Right lobe of liver (tissue), 6 donors: ENCODE data around the gene KCTD7. TPM values are rescaled to one million over a fixed set of nuclear protein-coding genes. Genes with fewer than 3 reads are reported as not detected.
"Not testable (repeated sequence)": the region's sequence is repeated elsewhere in the genome, so short reads cannot be mapped to it uniquely, and the experiment has no call there.

Source experiments
- ATAC-seq, 4 donors: fragments of 200-7000 bp; cut with Tn5 transposase; one replicate each; pipeline ENCODE4 v1.9.1; 2020; ENCODE audit warnings: mild to moderate bottlenecking in 4 of 4, moderate library complexity in 4 of 4
- DNase-seq, 3 donors: peaks; one replicate each; pipeline ENCODE4 v3.0.0-alpha.2; 2020
- H3K27ac ChIP-seq, 3 donors: fragments of 200-600 bp; one replicate each; pipeline ENCODE4 v1.8.0; 2022
- H3K27me3 ChIP-seq, 2 donors: fragments of 200-600 bp; one replicate each; pipeline ENCODE4 v1.8.0; 2022
- H3K36me3 ChIP-seq, 4 donors: fragments of 200-600 bp; sonication (generic) in 1 of 4; one replicate each; pipeline versions ENCODE4 v1.5.1 to v1.8.0; 2017 to 2022; ENCODE audit warnings: control low read depth in 1 of 4
- H3K4me1 ChIP-seq, 4 donors: fragments of 200-600 bp; sonication (generic) in 1 of 4; one replicate each; pipeline versions ENCODE4 v1.5.1 to v1.8.0; 2017 to 2022; ENCODE audit warnings: control low read depth in 1 of 4
- H3K4me3 ChIP-seq, 3 donors: fragments of 200-600 bp; one replicate each; pipeline ENCODE4 v1.8.0; 2022
- H3K9me3 ChIP-seq, 4 donors: fragments of 200-600 bp; sonication (generic) in 1 of 4; one replicate each; pipeline versions ENCODE4 v1.5.1 to v1.8.0; 2017 to 2022; ENCODE audit warnings: control low read depth in 1 of 4
- CTCF ChIP-seq, 4 donors: fragments of 200-600 bp in 3 of 4; fragments of 450-650 bp in 1 of 4; IDR thresholded peaks; one replicate each; pipeline versions ENCODE4 v1.5.1 to v1.8.0; 2016 to 2022; ENCODE audit warnings: antibody characterized with exemption in 4 of 4, mild to moderate bottlenecking in 2 of 4
- POLR2A ChIP-seq: fragments of 450-650 bp; IDR thresholded peaks from one replicate; pipeline ENCODE4 v1.6.1; 2017; ENCODE audit warnings: antibody characterized with exemption, mild to moderate bottlenecking
- WGBS: methylation state at CpG from one replicate; pipeline ENCODE4 v1.1.6; 2018; ENCODE audit warnings: low coverage, low lambda C conversion rate; ENCODE audit not compliant: insufficient coverage; ENCODE audit errors: missing lambda C conversion rate; 5-methylcytosine and 5-hydroxymethylcytosine counted together
- intact Hi-C, 2 donors: fragments of 100-400 bp; cut with DNase I; formaldehyde crosslinking; loops; one replicate each; pipeline versions ENCODE4 v1.11.2 to v1.14.1; 2022
- long read RNA-seq: library from polyadenylated mRNA; unstranded; transcript quantifications from one replicate; pipeline ENCODE4 v2.0.0, GENCODE V29; 2019
- total RNA-seq, 6 experiments: library from RNA; depleted of rRNA in 2 of 6; stranded (reverse); fragments of >200 nt in 2 of 6; fragmentation: NEBNext Ultra II Directional in 3 of 6; extraction: Animal tissue kit (Norgen Biotek cat#: 25700) in 3 of 6; gene quantifications; one replicate each; pipeline versions ENCODE4 v1.1.0 to v1.2.4, GENCODE V29; 2016 to 2023
- donor health status: DM: no; HTN: yes; CAD: no.
- donor health status: DM: no; HTN: no; CAD: no.
- donor health status: DM: no; HTN: no; CAD: no.
- donor health status: DM: no; HTN: yes; CAD: no.
- donor health status: DM: no; HTN: yes; CAD: no.

Gene KCTD7
- total RNA-seq = 1 to 10 TPM; 1.4 to 5.7 (median 3.9) TPM
- long read RNA-seq = 0 reads

- H3K27me3 ChIP-seq = no peaks in the 10 kb centered on the region
- H3K4me1 ChIP-seq = peaks cover 0 to 6% (median 0%) of the 10 kb centered on the region in 4 donors
- peak within 1 kb of the TSS; percentile 69 to 86 (median 78) for H3K27ac ChIP-seq
- peaks cover 0 to 3% (median 0%) of the 10 kb centered on the region in 4 donors for H3K36me3 ChIP-seq
- intact Hi-C loops = no loop called here
- TF ChIP-seq CTCF (IDR thresholded peaks at IDR 0.05) (peak in 1 of 4 donors; percentile 19), POLR2A (peak; percentile 94)
- DNase-seq (peak; percentile 99 to 100 (median 99)), ATAC-seq (peak; percentile 91 to 97 (median 92))
- H3K4me3 ChIP-seq = peak within 1 kb of the TSS; percentile 54 to 74 (median 67)
- H3K9me3 ChIP-seq = no peaks in the 10 kb centered on the region
- WGBS = no CpG with 5 or more reads among the region's 93 CpGs
Measured at GRCh38 chr7:66628361-66629221, at the start of gene KCTD7. TSS of gene KCTD7 (plus strand) at chr7:66628881. CDS start at chr7:66629065, 184 bp downstream.

- H3K9me3 ChIP-seq, intact Hi-C loops, H3K4me1 ChIP-seq, H3K27me3 ChIP-seq, H3K36me3 ChIP-seq, H3K4me3 ChIP-seq, DNase-seq, H3K27ac ChIP-seq: not testable (repeated sequence)
- ATAC-seq = peak in 2 of 4 donors; percentile 34 to 35
- WGBS = 78% methylated on average over 1 of the region's 1 CpG
Measured at GRCh38 chr7:66580380-66580779, 48.3 kb upstream of the KCTD7 start.

DNA sequence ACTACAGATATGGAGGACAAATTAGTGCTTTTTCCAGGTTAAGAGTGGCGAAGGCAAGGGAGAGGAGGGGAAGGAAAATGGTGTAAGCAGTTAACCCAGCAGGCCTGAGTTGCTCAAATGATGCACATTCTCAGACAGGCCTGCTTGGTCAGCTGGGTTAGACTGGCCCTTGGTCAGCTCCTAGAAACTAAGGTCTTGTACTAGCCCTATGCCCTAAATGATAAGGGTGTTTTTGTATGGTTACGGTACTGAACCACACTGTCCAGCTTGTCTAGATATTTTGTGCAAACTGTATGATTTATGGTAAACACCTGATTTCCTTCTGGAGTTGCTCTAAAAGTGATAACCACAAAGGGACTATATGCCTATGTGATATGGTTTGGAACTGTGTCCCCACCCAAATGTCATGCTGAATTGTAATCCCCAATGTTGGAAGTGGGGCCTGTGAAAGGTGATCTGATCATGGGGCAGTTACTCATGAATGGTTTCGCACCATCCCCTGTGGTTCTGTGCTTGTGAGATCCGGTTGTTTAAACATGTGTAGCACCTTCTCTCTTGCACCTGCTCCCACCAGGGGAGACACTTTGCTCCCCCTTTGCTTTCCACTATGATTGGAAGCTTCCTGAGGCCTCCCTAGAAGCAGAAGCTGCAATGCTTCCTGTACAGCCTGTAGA, 45.7 kb upstream of the KCTD7 start:
- H3K36me3 ChIP-seq, DNase-seq, intact Hi-C loops, ATAC-seq, H3K4me3 ChIP-seq, H3K9me3 ChIP-seq, H3K27ac ChIP-seq, H3K27me3 ChIP-seq: not testable (repeated sequence)
- peaks cover 0 to 13% (median 3%) of the 10 kb centered on the region in 4 donors for H3K4me1 ChIP-seq
- 100% methylated on average over 2 of the region's 4 CpGs for WGBS

DNA sequence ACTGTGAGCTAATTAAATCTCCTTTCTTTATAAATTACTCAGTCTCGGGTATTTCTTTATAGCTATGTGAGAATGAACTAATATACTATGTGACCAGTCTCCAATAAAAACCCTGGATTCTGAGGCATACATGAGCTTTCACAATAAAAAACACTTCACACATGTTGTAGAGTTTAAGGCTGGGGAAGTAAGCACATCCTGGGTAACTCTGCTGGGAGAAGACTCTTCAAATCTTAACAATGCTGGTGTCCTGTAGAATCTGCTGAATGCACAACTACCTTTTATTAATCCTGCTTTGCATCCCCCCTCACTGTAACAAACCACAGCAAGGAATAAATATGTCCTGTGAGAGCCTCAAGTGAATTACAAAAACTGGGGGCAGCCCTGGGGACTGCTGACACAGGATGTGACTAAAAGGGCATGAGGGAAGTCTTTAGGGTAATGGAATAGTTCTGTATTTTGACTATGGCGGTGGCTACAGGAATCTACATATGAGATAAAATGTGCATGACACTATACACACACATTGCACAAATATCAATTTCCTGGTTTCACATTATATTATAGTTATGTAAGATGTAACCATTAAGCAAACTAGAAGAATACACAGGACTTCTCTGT, 45.1 kb upstream of the KCTD7 start:
- intact Hi-C loops = no loop called here
- no peak for TF ChIP-seq POLR2A
- TF ChIP-seq CTCF (IDR thresholded peaks at IDR 0.05) = no peak
- Histone ChIP-seq H3K36me3 (peaks cover 0 to 6% (median 0%) of the 10 kb centered on the region in 4 donors), H3K9me3 (no peaks in the 10 kb centered on the region), H3K27me3 (no peaks in the 10 kb centered on the region), H3K4me3 (no peak overlapping the region), H3K27ac (no peak overlapping the region), H3K4me1 (peaks cover 0 to 13% (median 3%) of the 10 kb centered on the region in 4 donors)
- DNase-seq = no peak
- no peak for ATAC-seq
- WGBS = 68% methylated on average over 2 of the region's 2 CpGs

DNA sequence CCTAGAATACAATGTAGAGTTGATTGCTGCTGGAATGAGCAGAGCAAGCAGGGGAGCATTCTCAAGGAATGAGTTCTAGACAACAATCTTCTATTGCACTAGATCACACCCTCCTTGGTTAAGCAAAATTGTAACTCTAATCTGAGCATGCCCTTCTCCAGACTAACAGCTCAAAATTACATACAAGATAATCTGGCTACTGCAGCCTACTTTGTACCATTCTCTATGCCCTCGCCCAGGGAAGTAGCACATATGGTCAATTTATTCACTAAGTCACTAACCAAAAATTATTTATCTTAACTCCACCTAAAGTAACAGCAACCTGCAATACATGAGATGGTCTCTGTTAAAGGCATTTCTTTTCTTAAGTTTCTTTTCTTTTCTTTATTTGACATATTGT, 42.5 kb upstream of the KCTD7 start:
- TF ChIP-seq POLR2A = no peak
- no peak for TF ChIP-seq CTCF (IDR thresholded peaks at IDR 0.05)
- no peak overlapping the region for H3K4me3 ChIP-seq

DNA sequence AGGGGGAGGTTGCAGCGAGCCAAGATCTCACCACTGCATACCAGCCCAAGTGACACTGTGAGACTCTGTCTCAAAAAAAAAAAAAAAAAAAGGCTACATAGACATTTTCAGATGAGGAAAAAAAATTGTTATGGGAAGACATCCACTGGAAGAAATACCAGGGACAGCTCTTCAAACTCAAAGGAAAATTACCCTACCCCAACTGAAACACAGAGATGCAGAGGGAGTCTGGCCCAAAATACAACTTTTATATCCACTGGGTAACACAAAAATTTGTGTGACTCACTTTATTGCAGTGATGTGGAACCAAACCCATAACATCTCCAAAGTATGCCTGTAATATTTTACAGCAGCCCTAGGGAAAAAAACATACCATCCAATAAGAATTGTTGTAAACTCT, 40.5 kb upstream of the KCTD7 start:
- intact Hi-C loops = not testable (repeated sequence)
- WGBS = 100% methylated on average over 1 of the region's 1 CpG
- H3K4me1 ChIP-seq = peaks cover 0 to 26% (median 3%) of the 10 kb centered on the region in 4 donors

More for the DNA sequence above, 42.5 kb upstream of the KCTD7 start:
- intact Hi-C loops = no loop called here
- Histone ChIP-seq H3K27me3 (no peaks in the 10 kb centered on the region), H3K9me3 (no peaks in the 10 kb centered on the region), H3K36me3 (peaks cover 0 to 6% (median 0%) of the 10 kb centered on the region in 4 donors), H3K27ac (no peak overlapping the region), H3K4me1 (peaks cover 0 to 20% (median 3%) of the 10 kb centered on the region in 4 donors)
- DNase-seq = no peak
- ATAC-seq = no peak
- 100% methylated on average over 1 of the region's 1 CpG for WGBS

DNA sequence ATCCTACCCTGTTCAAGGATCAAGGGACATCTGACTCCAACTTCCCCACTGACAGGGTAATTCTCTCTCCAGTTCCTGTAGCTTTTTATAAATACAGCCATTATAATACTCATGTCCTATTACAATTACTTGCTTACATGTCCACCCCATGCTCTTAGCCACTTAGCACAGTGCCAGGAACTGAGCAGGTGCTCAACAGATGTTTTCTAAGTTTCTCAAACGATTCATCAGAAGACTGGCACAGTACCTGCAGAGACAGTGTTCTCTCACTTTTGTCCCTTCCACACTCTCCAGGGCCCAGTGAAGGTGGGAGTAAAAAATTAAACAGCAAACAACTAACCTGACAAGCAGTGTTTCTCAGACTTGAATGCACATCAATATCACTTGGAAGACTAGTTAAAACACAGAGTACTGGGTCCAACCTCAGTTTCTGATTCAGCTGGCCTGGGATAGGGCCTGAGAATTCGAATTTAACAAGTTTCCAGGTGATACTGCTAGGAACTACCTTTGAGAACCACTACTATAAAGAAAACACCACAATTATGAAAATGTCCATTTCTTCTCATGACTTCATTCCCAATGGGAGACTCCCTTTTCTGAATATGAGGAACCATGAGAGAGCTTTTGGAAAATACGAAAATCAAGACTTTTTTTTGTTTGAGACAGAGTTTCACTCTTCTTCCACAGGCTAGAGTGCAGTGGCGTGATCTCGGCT, 39.7 kb upstream of the KCTD7 start:
- DNase-seq, intact Hi-C loops, H3K4me3 ChIP-seq, ATAC-seq, H3K27me3 ChIP-seq, H3K27ac ChIP-seq, H3K36me3 ChIP-seq, H3K9me3 ChIP-seq: not testable (repeated sequence)
- 74% methylated on average over 5 of the region's 5 CpGs for WGBS
- H3K4me1 ChIP-seq = peaks cover 0 to 26% (median 3%) of the 10 kb centered on the region in 4 donors

More for the DNA sequence above, 40.5 kb upstream of the KCTD7 start:
- not testable (repeated sequence) for H3K36me3 ChIP-seq, H3K27ac ChIP-seq, DNase-seq, H3K9me3 ChIP-seq, H3K27me3 ChIP-seq, H3K4me3 ChIP-seq, ATAC-seq
